HG02763 (cell line): Measurements from ENCODE around the gene MAML3.

Experiments used
- ATAC-seq: cut with Tn5 transposase; IDR thresholded peaks from one replicate; pipeline ENCODE4 v1.9.1; 2021; ENCODE audit warnings: mild to moderate bottlenecking, moderate library complexity; ENCODE audit not compliant: unreplicated experiment

Gene MAML3

GRCh38 chr4:139798456-139798855, 355.5 kb downstream of the MAML3 start:
- no peak for ATAC-seq

GRCh38 chr4:139797287-139797686, 356.7 kb downstream of the MAML3 start:
- no peak for ATAC-seq

- no peak for ATAC-seq
Measured at GRCh38 chr4:139795527-139796314, 358.3 kb downstream of the MAML3 start.

GRCh38 chr4:139794158-139794954, 359.6 kb downstream of the MAML3 start:
- no peak for ATAC-seq

GRCh38 chr4:139791681-139792080, 362.3 kb downstream of the MAML3 start:
- ATAC-seq: no peak

GRCh38 chr4:139790291-139790690, 363.7 kb downstream of the MAML3 start:
- ATAC-seq: no peak

- ATAC-seq: no peak
Measured at GRCh38 chr4:139789096-139789654, 364.8 kb downstream of the MAML3 start.

- no peak for ATAC-seq
Measured at GRCh38 chr4:139786494-139787354, 367.3 kb downstream of the MAML3 start.

- no peak for ATAC-seq
Measured at GRCh38 chr4:139785356-139785755, 368.6 kb downstream of the MAML3 start.

GRCh38 chr4:139783741-139784484, 370.1 kb downstream of the MAML3 start:
- ATAC-seq: no peak

GRCh38 chr4:139782926-139783522, 371.0 kb downstream of the MAML3 start:
- no peak for ATAC-seq

- no peak for ATAC-seq
Measured at GRCh38 chr4:139781066-139781465, 372.9 kb downstream of the MAML3 start.

GRCh38 chr4:139779691-139780090, 374.3 kb downstream of the MAML3 start:
- no peak for ATAC-seq

GRCh38 chr4:139777757-139778156, 376.2 kb downstream of the MAML3 start:
- ATAC-seq: no peak

- no peak for ATAC-seq
Measured at GRCh38 chr4:139776235-139776634, 377.7 kb downstream of the MAML3 start.

GRCh38 chr4:139774759-139775487, 379.1 kb downstream of the MAML3 start:
- ATAC-seq: no peak

GRCh38 chr4:139773560-139774318, 380.2 kb downstream of the MAML3 start:
- no peak for ATAC-seq

GRCh38 chr4:139770361-139770760, 383.6 kb downstream of the MAML3 start:
- ATAC-seq: no peak
